ENCODE data around the gene PCSK6. TPM values are rescaled to one million over a fixed set of nuclear protein-coding genes. Genes with fewer than 3 reads are reported as not detected.

Gene PCSK6
- total RNA-seq, 2 experiments from 2014 or later, result 0.46 to 0.74 TPM

DNA sequence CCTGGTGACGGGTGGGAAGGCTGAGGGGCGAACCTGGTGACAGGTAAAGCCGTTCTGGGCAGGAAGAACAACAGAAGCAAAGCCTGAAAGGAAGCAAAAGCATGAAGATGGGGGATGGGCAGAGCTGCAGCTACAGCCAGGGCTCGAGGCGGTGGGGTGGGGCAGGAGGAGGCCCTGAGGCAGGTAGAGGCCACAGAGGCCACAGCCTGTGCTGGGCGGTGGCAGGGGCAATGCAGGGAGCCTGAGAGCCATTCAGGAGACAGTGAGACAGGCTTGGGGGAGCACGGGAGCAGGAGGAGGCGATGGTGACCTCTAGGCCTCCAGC is 8.2 kb downstream of the PCSK6 start:
- CTCF ChIA-PET, result no interaction called here
- Mint-ChIP-seq H3K4me3 (no peak overlapping the region), H3K27me3 (peaks cover 22% of the 10 kb centered on the region), H3K9me3 (no peaks in the 10 kb centered on the region), H3K27ac (no peak overlapping the region), H3K4me1 (no peaks in the 10 kb centered on the region), H3K36me3 (ENCODE audit: low read depth) (no peaks in the 10 kb centered on the region)
- DNase-seq, result no peak
- POLR2A ChIA-PET, result no interaction called here

DNA sequence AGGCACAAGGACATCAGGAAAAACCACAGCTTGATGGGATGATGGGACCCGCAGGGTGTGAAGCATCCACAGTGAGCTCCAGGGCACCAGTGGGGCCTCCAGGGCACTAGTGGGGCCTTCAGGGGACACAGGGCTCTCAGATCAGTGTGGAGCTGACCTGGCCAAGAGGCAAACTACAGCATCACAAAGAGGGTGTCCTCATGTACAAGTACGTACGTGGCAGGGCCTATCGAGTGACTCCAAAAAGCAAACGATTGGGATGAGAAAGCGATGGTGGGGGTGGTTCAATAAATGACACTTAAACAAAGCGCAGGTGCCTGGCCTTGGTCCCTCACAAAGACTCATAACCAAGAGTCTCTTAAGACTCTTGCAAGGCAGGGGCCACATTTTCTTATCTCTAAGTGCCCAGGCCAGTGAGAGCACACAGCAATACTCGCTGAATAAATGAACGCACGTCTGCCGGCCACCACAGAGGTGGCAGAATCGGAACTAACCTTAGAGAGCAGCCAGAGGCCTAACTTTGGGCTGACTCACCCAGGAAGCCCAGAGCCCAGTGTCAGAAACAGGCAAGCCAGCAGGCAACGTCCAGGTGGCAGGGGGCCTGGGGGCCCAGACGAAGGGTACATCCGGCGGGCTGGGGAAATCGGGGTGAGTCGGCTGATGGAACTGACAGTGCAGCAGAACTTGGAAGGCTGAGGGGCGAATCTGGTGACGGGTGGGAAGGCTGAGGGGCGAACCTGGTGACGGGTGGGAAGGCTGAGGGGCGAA is 8.7 kb downstream of the PCSK6 start:
- DNase-seq, result no peak
- POLR2A ChIA-PET, result no interaction called here
- no peak overlapping the region for H3K27ac Mint-ChIP-seq
- no peak overlapping the region for H3K4me3 Mint-ChIP-seq
- CTCF ChIA-PET, result no interaction called here
- H3K36me3 Mint-ChIP-seq (ENCODE audit: low read depth), result no peaks in the 10 kb centered on the region
- peaks cover 19% of the 10 kb centered on the region for H3K27me3 Mint-ChIP-seq
- no peaks in the 10 kb centered on the region for H3K9me3 Mint-ChIP-seq
- no peaks in the 10 kb centered on the region for H3K4me1 Mint-ChIP-seq

DNA sequence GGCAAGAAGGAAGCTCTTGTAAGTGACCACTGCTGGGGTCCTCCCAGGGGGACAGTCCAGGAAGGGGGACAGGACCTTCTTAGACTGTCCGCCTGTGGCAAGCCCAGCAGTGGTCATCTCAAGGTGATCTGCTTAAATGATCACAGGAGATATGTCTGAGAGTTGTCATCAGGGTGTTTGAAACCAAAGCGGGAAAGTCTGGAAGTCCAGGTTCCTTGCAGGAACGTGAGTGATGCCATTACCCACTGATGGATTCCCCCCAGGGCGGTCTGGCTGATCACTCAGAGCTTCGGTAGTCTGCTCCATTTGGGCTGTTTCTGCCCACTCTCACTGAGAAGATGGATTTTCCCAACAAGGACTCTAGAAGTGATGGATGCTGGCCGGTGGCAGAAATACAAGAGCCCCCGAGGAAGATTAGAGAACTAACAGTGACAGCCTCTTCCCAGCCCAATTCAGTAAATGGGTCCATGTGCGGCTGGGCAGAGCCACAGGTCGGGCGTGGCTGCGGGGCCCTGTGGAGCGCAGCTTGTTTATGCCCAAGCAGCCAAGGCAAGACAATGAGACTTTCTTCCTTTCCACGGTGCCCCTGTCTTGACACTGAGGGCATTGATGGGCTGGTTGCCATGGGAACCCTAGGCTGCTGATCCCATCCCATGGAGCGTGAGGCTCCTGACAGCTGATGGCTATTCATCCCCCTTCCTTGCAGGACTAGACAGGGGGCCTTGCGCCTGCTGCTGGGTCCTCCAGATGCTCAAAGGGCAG is 9.5 kb downstream of the PCSK6 start:
- no peaks in the 10 kb centered on the region for H3K36me3 Mint-ChIP-seq (ENCODE audit: low read depth)
- no peak for DNase-seq
- POLR2A ChIA-PET, result no interaction called here
- H3K4me1 Mint-ChIP-seq, result no peaks in the 10 kb centered on the region
- H3K9me3 Mint-ChIP-seq, result no peaks in the 10 kb centered on the region
- CTCF ChIA-PET, result no interaction called here
- no peak overlapping the region for H3K4me3 Mint-ChIP-seq
- H3K27ac Mint-ChIP-seq, result no peak overlapping the region
- H3K27me3 Mint-ChIP-seq, result peaks cover 16% of the 10 kb centered on the region

- ChIA-PET CTCF (no interaction called here), POLR2A (no interaction called here)
- DNase-seq, result no peak
- Mint-ChIP-seq H3K27ac (no peak overlapping the region), H3K4me3 (no peak overlapping the region), H3K4me1 (no peaks in the 10 kb centered on the region), H3K9me3 (no peaks in the 10 kb centered on the region), H3K27me3 (peaks cover 12% of the 10 kb centered on the region), H3K36me3 (ENCODE audit: low read depth) (no peaks in the 10 kb centered on the region)
Measured at GRCh38 chr15:101479342-101479845, 10.1 kb downstream of the PCSK6 start.

DNA sequence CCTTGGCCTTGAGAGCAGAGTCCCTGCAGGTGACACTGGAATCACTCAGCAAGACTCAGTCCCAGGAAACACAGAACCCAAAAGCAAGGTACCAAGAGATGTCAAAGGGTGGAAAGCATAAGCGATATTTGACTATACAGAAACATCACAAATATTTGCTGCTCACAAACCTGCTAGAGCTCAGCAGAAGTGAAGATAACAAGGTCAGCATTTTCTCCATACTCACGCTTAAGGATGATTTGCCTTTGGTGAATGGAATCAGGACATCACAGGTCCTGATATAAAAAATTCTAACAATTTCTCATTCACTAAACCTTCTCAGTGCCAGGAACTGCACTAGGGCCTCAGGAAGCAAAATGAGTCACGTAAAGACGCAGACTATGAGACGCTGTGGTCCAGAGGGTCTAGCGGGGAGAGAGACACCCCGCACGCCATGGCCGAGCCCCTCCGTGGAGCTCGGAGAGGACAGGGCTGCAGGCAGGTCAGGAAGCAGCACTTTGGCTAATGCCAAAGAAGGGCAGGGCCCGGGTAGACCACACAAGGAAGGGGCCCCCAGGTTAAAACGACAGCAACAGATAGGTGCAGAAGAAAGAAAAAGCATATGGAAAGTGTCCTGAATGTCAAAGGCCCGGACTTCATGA is 10.7 kb downstream of the PCSK6 start:
- ChIA-PET POLR2A (no interaction called here), CTCF (interaction anchor here (0.6 kb wide), 1 partner anchor 115 kb away, joined by 3 read pairs; no protein-coding TSS in a partner anchor)
- no peaks in the 10 kb centered on the region for H3K9me3 Mint-ChIP-seq
- H3K4me3 Mint-ChIP-seq, result no peak overlapping the region
- H3K27me3 Mint-ChIP-seq, result peaks cover 10% of the 10 kb centered on the region
- no peak overlapping the region for H3K27ac Mint-ChIP-seq
- no peaks in the 10 kb centered on the region for H3K4me1 Mint-ChIP-seq
- DNase-seq, result no peak
- H3K36me3 Mint-ChIP-seq (ENCODE audit: low read depth), result no peaks in the 10 kb centered on the region

GRCh38 chr15:101477851-101478362 is 11.6 kb downstream of the PCSK6 start:
- DNase-seq, result no peak
- ChIA-PET POLR2A (no interaction called here), CTCF (interaction anchor here (0.6 kb wide), 1 partner anchor 114 kb away, joined by 3 read pairs; no protein-coding TSS in a partner anchor)
- no peaks in the 10 kb centered on the region for H3K9me3 Mint-ChIP-seq
- H3K36me3 Mint-ChIP-seq (ENCODE audit: low read depth), result no peaks in the 10 kb centered on the region
- H3K27ac Mint-ChIP-seq, result no peak overlapping the region
- H3K27me3 Mint-ChIP-seq, result peaks cover 5% of the 10 kb centered on the region
- no peak overlapping the region for H3K4me3 Mint-ChIP-seq
- no peaks in the 10 kb centered on the region for H3K4me1 Mint-ChIP-seq

DNA sequence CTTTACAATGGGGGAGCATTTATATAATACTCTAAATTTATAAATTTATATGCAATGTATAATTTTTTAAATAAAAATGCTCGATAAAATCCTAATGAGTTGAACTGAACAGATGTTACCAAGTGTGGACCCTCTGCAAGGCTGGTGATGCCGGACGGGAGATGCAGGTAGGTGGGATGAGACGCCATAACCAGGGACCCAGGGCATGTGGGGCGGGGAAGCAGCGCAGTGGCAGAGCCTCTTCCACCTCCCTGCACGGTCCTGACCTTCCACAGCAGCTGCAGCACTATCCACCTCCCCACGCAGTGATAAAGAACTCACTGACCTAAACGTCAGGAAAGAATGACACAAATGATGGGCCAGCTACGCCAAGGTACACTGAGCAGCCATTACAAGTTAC is 12.8 kb downstream of the PCSK6 start:
- DNase-seq, result no peak
- no peaks in the 10 kb centered on the region for H3K36me3 Mint-ChIP-seq (ENCODE audit: low read depth)
- POLR2A ChIA-PET, result no interaction called here

GRCh38 chr15:101474983-101475382 is 14.5 kb downstream of the PCSK6 start:
- Mint-ChIP-seq H3K4me1 (no peaks in the 10 kb centered on the region), H3K4me3 (no peak overlapping the region), H3K27ac (no peak overlapping the region), H3K27me3 (peaks cover 7% of the 10 kb centered on the region), H3K36me3 (ENCODE audit: low read depth) (no peaks in the 10 kb centered on the region), H3K9me3 (no peaks in the 10 kb centered on the region)
- ChIA-PET CTCF (interaction anchor here (0.6 kb wide), 1 partner anchor 191 kb away, joined by 3 read pairs; no protein-coding TSS in a partner anchor), POLR2A (no interaction called here)
- no peak for DNase-seq

More for the DNA sequence above, 12.8 kb downstream of the PCSK6 start:
- H3K4me3 Mint-ChIP-seq, result no peak overlapping the region
- CTCF ChIA-PET, result no interaction called here
- H3K4me1 Mint-ChIP-seq, result no peaks in the 10 kb centered on the region
- H3K27ac Mint-ChIP-seq, result no peak overlapping the region
- H3K9me3 Mint-ChIP-seq, result no peaks in the 10 kb centered on the region
- H3K27me3 Mint-ChIP-seq, result peaks cover 5% of the 10 kb centered on the region

- DNase-seq, result no peak
- H3K4me3 Mint-ChIP-seq, result no peak overlapping the region
- POLR2A ChIA-PET, result no interaction called here
- H3K36me3 Mint-ChIP-seq (ENCODE audit: low read depth), result no peaks in the 10 kb centered on the region
- no peak overlapping the region for H3K27ac Mint-ChIP-seq
- peaks cover 11% of the 10 kb centered on the region for H3K27me3 Mint-ChIP-seq
- H3K9me3 Mint-ChIP-seq, result no peaks in the 10 kb centered on the region
- CTCF ChIA-PET, result interaction anchor here (1.2 kb wide), 1 partner anchor 28 kb away, joined by 4 read pairs; no protein-coding TSS in a partner anchor
- no peaks in the 10 kb centered on the region for H3K4me1 Mint-ChIP-seq
Measured at GRCh38 chr15:101474233-101474632, 15.3 kb downstream of the PCSK6 start.

DNA sequence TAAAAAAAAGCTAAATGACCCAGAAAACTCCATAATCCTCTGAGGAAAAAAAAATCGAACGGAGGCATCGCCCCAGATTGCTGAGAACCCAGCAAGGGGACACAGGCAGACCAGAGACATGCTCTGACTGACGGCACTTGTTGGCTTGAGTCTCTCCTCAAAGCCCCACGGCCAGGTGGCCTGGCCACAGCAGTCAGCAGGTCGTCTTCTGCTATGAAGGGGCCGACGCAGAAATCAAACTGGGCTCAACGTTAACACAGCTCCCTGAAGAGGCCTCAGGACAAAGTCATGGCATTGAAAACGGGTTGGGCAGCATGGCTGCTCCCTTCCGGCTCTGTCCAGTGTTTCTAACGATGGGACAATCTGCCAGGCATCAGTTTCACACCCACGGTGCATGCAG is 17.5 kb downstream of the PCSK6 start:
- H3K9me3 Mint-ChIP-seq, result no peaks in the 10 kb centered on the region
- H3K36me3 Mint-ChIP-seq (ENCODE audit: low read depth), result no peaks in the 10 kb centered on the region
- H3K4me1 Mint-ChIP-seq, result no peaks in the 10 kb centered on the region
- DNase-seq, result no peak
- H3K27ac Mint-ChIP-seq, result no peak overlapping the region
- POLR2A ChIA-PET, result no interaction called here
- peaks cover 11% of the 10 kb centered on the region for H3K27me3 Mint-ChIP-seq
- CTCF ChIA-PET, result interaction anchor here (1.0 kb wide), 1 partner anchor 174 kb away, joined by 3 read pairs; no protein-coding TSS in a partner anchor
- H3K4me3 Mint-ChIP-seq, result no peak overlapping the region

GRCh38 chr15:101470548-101471239 is 18.8 kb downstream of the PCSK6 start:
- no peak overlapping the region for H3K4me3 Mint-ChIP-seq
- ChIA-PET CTCF (no interaction called here), POLR2A (no interaction called here)
- H3K27ac Mint-ChIP-seq, result no peak overlapping the region
- DNase-seq, result no peak
- H3K27me3 Mint-ChIP-seq, result peaks cover 14% of the 10 kb centered on the region
- no peaks in the 10 kb centered on the region for H3K4me1 Mint-ChIP-seq
- no peaks in the 10 kb centered on the region for H3K9me3 Mint-ChIP-seq
- H3K36me3 Mint-ChIP-seq (ENCODE audit: low read depth), result no peaks in the 10 kb centered on the region

- CTCF ChIA-PET, result no interaction called here
- no peak for DNase-seq
- POLR2A ChIA-PET, result no interaction called here
Measured at GRCh38 chr15:101469520-101470288, 19.8 kb downstream of the PCSK6 start.

More at GRCh38 chr15:101469520-101470288, 19.8 kb downstream of the PCSK6 start:
- Mint-ChIP-seq H3K4me3 (no peak overlapping the region), H3K4me1 (no peaks in the 10 kb centered on the region), H3K27me3 (peaks cover 13% of the 10 kb centered on the region), H3K36me3 (ENCODE audit: low read depth) (no peaks in the 10 kb centered on the region), H3K9me3 (no peaks in the 10 kb centered on the region), H3K27ac (no peak overlapping the region)

All from activated CD4-positive, alpha-beta T cell treated with anti-CD3 and anti-CD28 coated beads, Interleukin-2, amount 10 ng/mL, durations not matched to agents 7 days and 5 days (primary cell).